ENCODE results near the gene C1QTNF9B. TPM values are rescaled to one million over a fixed set of nuclear protein-coding genes. Genes with fewer than 3 reads are reported as not detected.
"Not testable (repeated sequence)": the region's sequence is repeated elsewhere in the genome, so short reads cannot be mapped to it uniquely, and the experiment has no call there.

C1QTNF9B gene
- total RNA-seq, 1 experiment from 2014 or later = not detected

GRCh38 chr13:23941211-23941610 is 43.9 kb upstream of the C1QTNF9B start:
- ATAC-seq = no peak
- Histone ChIP-seq H2AFZ (ENCODE audit: low read length) (no peak overlapping the region), H3F3A (ENCODE audit: low read length, unreplicated experiment) (no peaks in the 10 kb centered on the region), H4K20me1 (ENCODE audit: low read length) (no peaks in the 10 kb centered on the region), H3K4me3 (ENCODE audit: low read length) (no peak overlapping the region), H3K36me3 (ENCODE audit: low read depth, low read length) (no peaks in the 10 kb centered on the region), H3K9me3 (ENCODE audit: low read length) (no peaks in the 10 kb centered on the region), H3K4me1 (ENCODE audit: insufficient read depth, low read length) (no peaks in the 10 kb centered on the region), H3K27ac (ENCODE audit: low read length) (no peak overlapping the region), H3K4me2 (ENCODE audit: low read length) (no peak overlapping the region), H3K27me3 (ENCODE audit: low read length) (no peaks in the 10 kb centered on the region), H3K9ac (ENCODE audit: low read length) (no peak overlapping the region), H3K9me2 (replicated peaks; ENCODE audit: low read length) (no peaks in the 10 kb centered on the region), H3K79me2 (ENCODE audit: low read length) (no peaks in the 10 kb centered on the region)
- POLR2A ChIA-PET (ENCODE audit: unreplicated experiment) = no interaction called here
- intact Hi-C loops (cut with micrococcal nuclease) = no loop called here
- DNase-seq = no peak
- TF ChIP-seq CTCF (conservative IDR thresholded peaks at IDR 0.05; ENCODE audit: low read depth, low read length) = no peak
- TF ChIP-seq EZH2phosphoT487 (IDR thresholded peaks at IDR 0.05; ENCODE audit: borderline replicate concordance, low read length) = no peak
- TF ChIP-seq EZH2 (IDR thresholded peaks at IDR 0.05; ENCODE audit: low read length, unreplicated experiment) = no peak
- BruUV-seq (replicated peaks) = no TSS peak
- CTCF ChIA-PET = interaction anchor here (0.6 kb wide), 1 partner anchor 21 kb away, joined by 3 read pairs; no protein-coding TSS in a partner anchor

GRCh38 chr13:23939666-23940065 is 42.4 kb upstream of the C1QTNF9B start:
- H3K27ac ChIP-seq (ENCODE audit: low read length); POLR2A ChIA-PET (ENCODE audit: unreplicated experiment); H2AFZ ChIP-seq (ENCODE audit: low read length); H4K20me1 ChIP-seq (ENCODE audit: low read length); H3K4me1 ChIP-seq (ENCODE audit: insufficient read depth, low read length); intact Hi-C loops (cut with micrococcal nuclease); BruUV-seq (replicated peaks); H3K9me3 ChIP-seq (ENCODE audit: low read length); H3K36me3 ChIP-seq (ENCODE audit: low read depth, low read length); H3K9me2 ChIP-seq (replicated peaks; ENCODE audit: low read length); H3K4me2 ChIP-seq (ENCODE audit: low read length); DNase-seq; H3K79me2 ChIP-seq (ENCODE audit: low read length); CTCF ChIA-PET; ATAC-seq; H3K27me3 ChIP-seq (ENCODE audit: low read length); H3F3A ChIP-seq (ENCODE audit: low read length, unreplicated experiment); H3K9ac ChIP-seq (ENCODE audit: low read length); H3K4me3 ChIP-seq (ENCODE audit: low read length): not testable (repeated sequence)

- DNase-seq (no peak), ATAC-seq (no peak)
- Histone ChIP-seq H3F3A (ENCODE audit: low read length, unreplicated experiment) (no peaks in the 10 kb centered on the region), H3K79me2 (ENCODE audit: low read length) (no peaks in the 10 kb centered on the region), H3K9me2 (replicated peaks; ENCODE audit: low read length) (no peaks in the 10 kb centered on the region), H3K27ac (ENCODE audit: low read length) (no peak overlapping the region), H2AFZ (ENCODE audit: low read length) (no peak overlapping the region), H3K4me2 (ENCODE audit: low read length) (no peak overlapping the region), H4K20me1 (ENCODE audit: low read length) (no peaks in the 10 kb centered on the region), H3K9ac (ENCODE audit: low read length) (no peak overlapping the region), H3K4me3 (ENCODE audit: low read length) (no peak overlapping the region), H3K4me1 (ENCODE audit: insufficient read depth, low read length) (peaks cover 10% of the 10 kb centered on the region; the same call in 1 of the 2 replicates), H3K36me3 (ENCODE audit: low read depth, low read length) (no peaks in the 10 kb centered on the region), H3K9me3 (ENCODE audit: low read length) (no peaks in the 10 kb centered on the region), H3K27me3 (ENCODE audit: low read length) (no peaks in the 10 kb centered on the region)
- CTCF ChIA-PET = no interaction called here
- intact Hi-C loops (cut with micrococcal nuclease) = no loop called here
- POLR2A ChIA-PET (ENCODE audit: unreplicated experiment) = no interaction called here
- no TSS peak for BruUV-seq (replicated peaks)
- TF ChIP-seq EZH2phosphoT487 (IDR thresholded peaks at IDR 0.05; ENCODE audit: borderline replicate concordance, low read length) (no peak), EZH2 (IDR thresholded peaks at IDR 0.05; ENCODE audit: low read length, unreplicated experiment) (no peak), CTCF (conservative IDR thresholded peaks at IDR 0.05; ENCODE audit: low read depth, low read length) (no peak)
Measured at GRCh38 chr13:23934520-23934919, 37.2 kb upstream of the C1QTNF9B start.

Data from PC-3 (cell line).